Hematopoietic multipotent progenitor cell treated with erythropoietin and hydrocortisone succinate and interleukin-3 and kit ligand, for 8 days (in vitro differentiated cells): ENCODE data around the gene C1QTNF6.

ENCODE experiments used
- DNase-seq: peaks from one replicate; pipeline ENCODE4 v3.0.0-alpha.2; 2015

Gene C1QTNF6

GRCh38 chr22:37160027-37160426 lies 28.0 kb downstream of the C1QTNF6 start:
- no peak for DNase-seq

DNA sequence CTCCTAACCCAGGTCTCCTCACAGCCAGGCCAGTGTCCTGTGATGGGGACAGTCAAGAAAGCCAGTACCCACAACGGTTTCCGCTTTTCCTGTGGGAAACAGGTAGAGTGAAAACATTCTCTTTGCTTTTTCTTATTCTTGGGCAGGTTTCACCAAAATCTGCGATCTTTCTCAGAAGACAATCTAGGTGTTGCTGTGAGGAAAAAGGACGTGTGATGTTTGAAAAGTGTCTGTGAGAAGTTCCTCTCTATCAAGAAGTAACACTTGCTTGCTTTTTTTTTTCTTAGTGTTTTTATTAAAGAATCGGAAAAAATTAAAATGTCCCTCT lies 29.1 kb downstream of the C1QTNF6 start:
- DNase-seq = no peak

- no peak for DNase-seq
Observed at GRCh38 chr22:37157516-37158285, 30.3 kb downstream of the C1QTNF6 start.

- DNase-seq = no peak
Observed at GRCh38 chr22:37156686-37157435, 31.2 kb downstream of the C1QTNF6 start.

- DNase-seq = no peak
Observed at GRCh38 chr22:37155971-37156370, 32.1 kb downstream of the C1QTNF6 start.

- no peak for DNase-seq
Observed at GRCh38 chr22:37154925-37155712, 32.9 kb downstream of the C1QTNF6 start.

GRCh38 chr22:37153901-37154300 lies 34.1 kb downstream of the C1QTNF6 start:
- no peak for DNase-seq

DNA sequence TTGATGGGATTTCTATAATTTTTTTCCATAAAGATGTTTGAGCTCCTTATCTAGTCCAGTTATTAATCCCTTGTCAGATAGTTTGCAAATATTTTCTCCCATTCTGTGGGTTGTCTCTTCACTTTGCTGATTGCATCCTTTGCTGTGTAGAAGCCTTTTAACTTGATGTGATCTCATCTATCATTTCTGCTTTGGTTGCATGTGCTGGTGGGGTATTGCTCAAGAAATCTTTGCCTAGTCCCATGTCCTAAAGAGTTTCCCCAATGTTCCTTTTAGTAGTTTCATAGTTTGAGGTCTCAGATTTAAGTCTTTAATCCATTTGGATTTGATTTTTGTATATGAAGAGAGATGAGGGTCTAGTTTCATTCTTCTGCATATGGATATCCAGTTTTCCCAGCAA lies 36.6 kb downstream of the C1QTNF6 start:
- no peak for DNase-seq

DNA sequence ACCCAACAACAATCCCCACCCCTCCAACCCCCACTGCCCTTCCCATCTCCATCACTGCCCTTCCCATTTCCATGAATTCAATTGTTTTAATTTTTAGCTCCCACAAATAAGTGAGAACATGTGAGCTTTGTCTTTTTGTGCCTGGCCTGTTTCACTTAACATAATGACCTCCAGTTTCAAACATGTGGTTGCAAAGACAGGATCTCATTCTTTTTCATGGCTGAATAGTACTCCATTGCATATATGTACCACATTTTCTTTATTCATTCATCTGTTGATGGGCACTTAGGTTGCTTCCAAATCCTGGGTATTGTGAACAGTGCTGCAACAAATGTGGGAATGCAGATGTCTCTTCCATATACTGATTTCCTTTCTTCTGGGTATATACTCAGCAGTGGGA lies 37.3 kb downstream of the C1QTNF6 start:
- no peak for DNase-seq

- DNase-seq = no peak
Observed at GRCh38 chr22:37148742-37149665, 39.0 kb downstream of the C1QTNF6 start.

- no peak for DNase-seq
Observed at GRCh38 chr22:37148031-37148651, 39.9 kb downstream of the C1QTNF6 start.

- no peak for DNase-seq
Observed at GRCh38 chr22:37147186-37147990, 40.7 kb downstream of the C1QTNF6 start.

- DNase-seq = no peak
Observed at GRCh38 chr22:37146507-37147180, 41.4 kb downstream of the C1QTNF6 start.

DNA sequence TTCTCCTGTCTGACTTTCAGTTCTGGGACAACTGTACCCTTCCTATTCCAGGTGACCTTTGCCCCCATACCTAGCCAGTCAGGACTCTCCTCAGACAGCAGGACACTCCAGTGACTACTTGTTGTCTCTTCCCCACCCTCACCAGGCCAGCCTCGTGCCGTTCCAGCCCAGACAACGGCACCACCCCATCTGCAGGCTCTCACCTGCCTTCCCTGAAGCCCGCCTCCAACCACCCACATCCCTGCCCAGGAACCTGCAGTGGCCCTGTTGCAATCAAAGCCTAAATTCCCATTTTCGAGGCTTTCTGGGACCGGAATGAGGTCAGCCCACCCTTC lies 42.0 kb downstream of the C1QTNF6 start:
- DNase-seq = no peak

GRCh38 chr22:37145180-37146050 lies 42.6 kb downstream of the C1QTNF6 start:
- no peak for DNase-seq

DNA sequence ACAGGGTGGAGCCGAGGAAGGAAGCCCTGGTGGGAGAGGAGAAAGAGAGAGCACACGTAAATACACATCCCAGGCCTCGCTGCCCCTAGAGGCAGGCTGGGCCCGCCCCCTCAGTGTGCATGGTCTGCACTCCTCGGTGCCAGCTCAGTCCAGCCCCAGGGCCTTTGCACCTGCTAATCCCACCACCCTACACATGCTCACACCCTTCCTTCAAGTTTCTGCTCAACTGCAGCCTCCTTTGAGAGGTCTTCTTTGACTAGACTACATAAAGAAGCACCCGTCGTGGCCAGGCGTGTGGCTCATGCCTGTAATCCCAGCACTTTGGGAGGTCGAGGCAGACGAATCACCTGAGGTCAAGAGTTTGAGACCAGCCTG lies 43.9 kb downstream of the C1QTNF6 start:
- DNase-seq = no peak

GRCh38 chr22:37141971-37142370 lies 46.1 kb downstream of the C1QTNF6 start:
- DNase-seq = peak; percentile 96

- DNase-seq = no peak
Observed at GRCh38 chr22:37141476-37141875, 46.6 kb downstream of the C1QTNF6 start.

GRCh38 chr22:37140686-37141323 lies 47.2 kb downstream of the C1QTNF6 start:
- no peak for DNase-seq
